SK-N-SH (cell line): Measurements from ENCODE around the gene AP3S2. TPM values are rescaled to one million over a fixed set of nuclear protein-coding genes. Genes with fewer than 3 reads are reported as not detected.

Experiments
- CTCF ChIA-PET: fragments of 300-600, 350-600 bp; formaldehyde crosslinking; extraction: SDS; loops from one replicate; lab custom pipeline; 2021; lab: Yijun Ruan, JAX
- POLR2A ChIA-PET: fragments of 350-600 bp; sonication (Branson Sonifier 250); formaldehyde crosslinking; extraction: SDS; loops from one replicate; lab custom pipeline; 2020; ENCODE audit warnings: antibody characterized with exemption, inconsistent platforms; lab: Yijun Ruan, JAX
- DNase-seq: peaks from one replicate; pipeline ENCODE4 v3.0.0; 2012
- H2AFZ ChIP-seq: fragments of 200-600 bp; sonication (generic); 2 replicates; pipeline ENCODE4 v1.8.1; 2016; ENCODE audit warnings: antibody characterized with exemption, mild to moderate bottlenecking, low read depth
- H3F3A ChIP-seq: fragments of 200-600 bp; sonication (generic); replicated peaks from 2 replicates; pipeline ENCODE3; 2016; ENCODE audit warnings: antibody characterized with exemption, mild to moderate bottlenecking; ENCODE audit not compliant: insufficient read depth
- H3K27ac ChIP-seq, 2 experiments: fragments of 200-500 bp in 1 of 2; fragments of 200-600 bp in 1 of 2; sonication (Bioruptor generic) in 1 of 2; sonication (generic), shearing (Covaris generic) in 1 of 2; 2 replicates each; pipeline versions ENCODE4 v1.5.1 to v1.6.1; 2014 to 2016; ENCODE audit warnings: low read depth in 2 of 2, inconsistent platforms in 1 of 2, low read length in 1 of 2, mild to moderate bottlenecking in 1 of 2, mixed read lengths in 1 of 2
- H3K27me3 ChIP-seq: fragments of 200-600 bp; sonication (generic), shearing (Covaris generic); 2 replicates; pipeline ENCODE4 v1.6.1; 2016; ENCODE audit warnings: mixed run types; ENCODE audit not compliant: insufficient read depth
- H3K36me3 ChIP-seq, 2 experiments: fragments of 200-500 bp in 1 of 2; fragments of 200-600 bp in 1 of 2; sonication (Bioruptor generic) in 1 of 2; sonication (generic) in 1 of 2; replicated peaks in 1 of 2; 2 replicates each; pipeline versions ENCODE3 to v1.5.1; 2014 to 2016; ENCODE audit warnings: low read length in 1 of 2, mild to moderate bottlenecking in 1 of 2; ENCODE audit not compliant: insufficient read depth in 2 of 2, control insufficient read depth in 1 of 2
- H3K4me1 ChIP-seq, 2 experiments: fragments of 200-500 bp in 1 of 2; fragments of 200-600 bp in 1 of 2; sonication (Bioruptor generic) in 1 of 2; sonication (generic), shearing (Covaris generic) in 1 of 2; 2 replicates each; pipeline versions ENCODE4 v1.5.1 to v1.6.1; 2014 to 2016; ENCODE audit warnings: low read depth in 1 of 2, low read length in 1 of 2, mixed run types in 1 of 2; ENCODE audit not compliant: insufficient read depth in 2 of 2, control insufficient read depth in 1 of 2
- H3K4me2 ChIP-seq: fragments of 200-600 bp; sonication (generic), shearing (Covaris generic); 2 replicates; pipeline ENCODE4 v1.6.1; 2017; ENCODE audit warnings: mixed run types
- H3K4me3 ChIP-seq, 2 experiments: fragments of 200-500 bp in 1 of 2; fragments of 200-600 bp in 1 of 2; sonication (Bioruptor generic) in 1 of 2; sonication (generic), shearing (Covaris generic) in 1 of 2; 2 replicates each; pipeline versions ENCODE4 v1.5.1 to v1.8.1; 2014 to 2016; ENCODE audit warnings: low read depth in 2 of 2, inconsistent platforms in 1 of 2, low read length in 1 of 2, mild to moderate bottlenecking in 1 of 2, mixed read lengths in 1 of 2, moderate library complexity in 1 of 2
- H3K79me2 ChIP-seq: fragments of 200-600 bp; sonication (generic); 2 replicates; pipeline ENCODE4 v1.8.1; 2017; ENCODE audit warnings: mild to moderate bottlenecking; ENCODE audit not compliant: insufficient read depth
- H3K9ac ChIP-seq: fragments of 200-600 bp; sonication (generic); 2 replicates; pipeline ENCODE4 v1.6.1; 2017; ENCODE audit warnings: mixed run types
- H3K9me2 ChIP-seq: fragments of 200-600 bp; sonication (generic); 2 replicates; pipeline ENCODE4 v1.6.1; 2017; ENCODE audit warnings: mixed run types
- H3K9me3 ChIP-seq: fragments of 200-600 bp; sonication (generic); 2 replicates; pipeline ENCODE4 v1.6.1; 2017; ENCODE audit warnings: mixed run types, mild to moderate bottlenecking, moderate library complexity
- H4K20me1 ChIP-seq: fragments of 200-600 bp; sonication (generic); 2 replicates; pipeline ENCODE4 v1.6.1; 2017; ENCODE audit warnings: mild to moderate bottlenecking, mixed run types; ENCODE audit not compliant: insufficient read depth
- EP300 ChIP-seq, 2 experiments: IDR thresholded peaks; 2 replicates each; pipeline versions ENCODE4 v1.4.0 to v1.6.1; 2012; ENCODE audit warnings: borderline replicate concordance in 1 of 2, low read depth in 1 of 2, low read length in 1 of 2
- EZH2phosphoT487 ChIP-seq: fragments of 200-600 bp; sonication (generic); IDR thresholded peaks from 2 replicates; pipeline ENCODE4 v1.6.1; 2017; ENCODE audit warnings: low read depth, mixed run types, mild to moderate bottlenecking, antibody characterized with exemption, moderate library complexity, borderline replicate concordance
- FOXJ3 ChIP-seq: sonication (generic); formaldehyde crosslinking; IDR thresholded peaks from 2 replicates; pipeline ENCODE4 v1.5.1; 2020; ENCODE audit warnings: mild to moderate bottlenecking, missing genetic modification reagents
- FOXM1 ChIP-seq: IDR thresholded peaks from 2 replicates; pipeline ENCODE4 v1.4.0; 2012; ENCODE audit warnings: low read depth, mild to moderate bottlenecking
- GATA2 ChIP-seq: sonication (generic); formaldehyde crosslinking; IDR thresholded peaks from 2 replicates; pipeline ENCODE4 v1.5.0; 2020; ENCODE audit warnings: mild to moderate bottlenecking, missing genetic modification reagents
- IRF3 ChIP-seq: fragments of 150-350 bp; IDR thresholded peaks from 2 replicates; pipeline ENCODE4 v1.6.1; 2016; ENCODE audit warnings: mild to moderate bottlenecking, low read depth, low read length
- MXI1 ChIP-seq: IDR thresholded peaks from 2 replicates; pipeline ENCODE4 v1.6.1; 2012; ENCODE audit warnings: mild to moderate bottlenecking, low read depth, low read length, improper control_type of control experiment
- PBX3 ChIP-seq: IDR thresholded peaks from 2 replicates; pipeline ENCODE4; 2012
- RCOR1 ChIP-seq: fragments of 150-350 bp; IDR thresholded peaks from 2 replicates; pipeline ENCODE4 v1.6.1; 2017; ENCODE audit warnings: antibody characterized with exemption, low read length
- RXRA ChIP-seq: IDR thresholded peaks from 2 replicates; pipeline ENCODE4 v1.4.0; 2012; ENCODE audit warnings: low read depth, mild to moderate bottlenecking, borderline replicate concordance
- SIN3A ChIP-seq: IDR thresholded peaks from 2 replicates; pipeline ENCODE4 v1.6.1; 2012; ENCODE audit warnings: low read depth, mild to moderate bottlenecking, low read length, moderate library complexity, borderline replicate concordance
- SMC3 ChIP-seq: IDR thresholded peaks from 2 replicates; pipeline ENCODE4 v1.6.1; 2012; ENCODE audit warnings: low read depth, low read length, improper control_type of control experiment
- TCF12 ChIP-seq: IDR thresholded peaks from 2 replicates; pipeline ENCODE4 v1.4.0; 2012
- TEAD4 ChIP-seq: IDR thresholded peaks from 2 replicates; pipeline ENCODE4 v1.4.0; 2012; ENCODE audit warnings: mild to moderate bottlenecking, borderline replicate concordance; ENCODE audit not compliant: insufficient read depth
- USF1 ChIP-seq: IDR thresholded peaks from 2 replicates; pipeline ENCODE4 v1.4.0; 2012; ENCODE audit warnings: low read depth, borderline replicate concordance
- USF2 ChIP-seq: fragments of 150-350 bp; IDR thresholded peaks from 2 replicates; pipeline ENCODE4 v1.6.1; 2017; ENCODE audit warnings: antibody characterized with exemption, low read length, low read depth, borderline replicate concordance
- YY1 ChIP-seq: IDR thresholded peaks from 2 replicates; pipeline ENCODE4 v1.4.0; 2012; ENCODE audit warnings: low read depth, mild to moderate bottlenecking
- ZBTB33 ChIP-seq: IDR thresholded peaks from 2 replicates; pipeline ENCODE4 v1.4.0; 2012; ENCODE audit warnings: low read depth, borderline replicate concordance
- polyA plus RNA-seq, 3 experiments: library from polyadenylated mRNA; depleted of rRNA; stranded (reverse); fragments of >200 nt; gene quantifications; 2 replicates each; pipeline ENCODE4 v1.2.3, GENCODE V29; 2012

AP3S2 gene
- polyA plus RNA-seq, 1 of the 3 experiments (the other 2 are of a cell fraction): 11.9 TPM

- Histone ChIP-seq H3K9me3 (peaks cover 12% of the 10 kb centered on the region; the same call in 1 of the 2 replicates), H3K4me1 (no peaks in the 10 kb centered on the region; a peak in 1 of 4 replicates), H3K4me2 (no peak overlapping the region), H3K36me3 (peaks cover 0 to 14% of the 10 kb centered on the region in 2 experiments), H3K27ac (no peak overlapping the region), H3K9ac (no peak overlapping the region), H3K27me3 (no peaks in the 10 kb centered on the region), H3K9me2 (no peaks in the 10 kb centered on the region), H3K4me3 (no peak overlapping the region), H4K20me1 (no peaks in the 10 kb centered on the region), H3F3A (peaks cover 12% of the 10 kb centered on the region), H2AFZ (no peak overlapping the region), H3K79me2 (no peaks in the 10 kb centered on the region)
- TF ChIP-seq GATA2 (no peak), PBX3 (no peak), USF1 (no peak), EZH2phosphoT487 (no peak), EP300 (IDR thresholded peaks at IDR 0.05; ENCODE audit: borderline replicate concordance in 1 of 2, low read depth in 1 of 2, low read length in 1 of 2) (no peak), IRF3 (no peak), YY1 (no peak), TEAD4 (no peak), MXI1 (no peak), FOXJ3 (no peak), RCOR1 (no peak), TCF12 (no peak), FOXM1 (no peak), SIN3A (no peak), RXRA (no peak), SMC3 (no peak), USF2 (no peak), ZBTB33 (no peak)
- POLR2A ChIA-PET: no interaction called here
- CTCF ChIA-PET: interaction anchor here (1.9 kb wide), 1 partner anchor 25 kb away, joined by 5 read pairs; no protein-coding TSS in a partner anchor
- no peak for DNase-seq
Observed at GRCh38 chr15:89785774-89786140, 108.0 kb downstream of the AP3S2 start.
